ENCODE measurements around the gene RDX.
"Not testable (repeated sequence)": the region's sequence is repeated elsewhere in the genome, so short reads cannot be mapped to it uniquely, and the experiment has no call there.

RDX gene

DNA sequence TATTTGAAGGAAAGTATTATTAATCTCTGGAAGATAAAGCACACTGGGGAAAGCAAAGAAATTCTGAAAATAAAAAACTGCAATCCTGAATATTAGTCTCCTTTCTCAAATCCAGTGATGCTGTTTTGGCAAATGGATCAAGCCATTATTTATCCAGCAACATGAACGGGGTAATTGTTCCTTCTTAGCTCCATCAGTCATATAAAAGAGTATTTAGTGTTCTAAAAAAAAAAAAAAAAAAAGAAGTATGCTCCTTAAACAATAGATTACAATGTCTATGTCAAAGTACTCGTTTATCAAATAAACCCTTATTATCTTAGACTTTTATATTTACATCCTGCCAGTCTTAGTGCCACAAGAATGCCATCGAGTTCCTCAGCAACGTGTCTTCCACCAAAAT is 1.3 kb downstream of the RDX start:
- Histone ChIP-seq H3K9ac (ENCODE audit: low read depth, low read length) (no peak overlapping the region), H3K4me1 (ENCODE audit: insufficient read depth, low read length) (peaks cover 3% of the 10 kb centered on the region; the same call in 1 of the 2 replicates), H4K20me1 (ENCODE audit: insufficient read depth, low read length) (no peaks in the 10 kb centered on the region), H3K9me3 (ENCODE audit: insufficient read depth, low read length, severe bottlenecking) (no peaks in the 10 kb centered on the region), H3K79me2 (ENCODE audit: insufficient read depth, low read length) (no peaks in the 10 kb centered on the region), H3K27ac (ENCODE audit: low read length) (no peak overlapping the region), H3K4me2 (ENCODE audit: insufficient read depth, low read length) (no peak overlapping the region), H2AFZ (ENCODE audit: low read depth, low read length) (no peak overlapping the region), H3K4me3 (ENCODE audit: low read depth in 1 of 2, low read length in 2 of 2) (no peak overlapping the region), H3K27me3 (ENCODE audit: insufficient read depth, low read length, poor library complexity) (peaks cover 32% of the 10 kb centered on the region), H3K36me3 (ENCODE audit: insufficient read depth, low read length) (no peaks in the 10 kb centered on the region)
- ATAC-seq (ENCODE audit: insufficient read depth, low read depth) (no peak), DNase-seq (no peak)
- TF ChIP-seq EZH2 (IDR thresholded peaks at IDR 0.05; ENCODE audit: borderline replicate concordance, low read depth, low read length, severe bottlenecking) (no peak), CTCF (IDR thresholded peaks at IDR 0.05; ENCODE audit: borderline replicate concordance, extremely low read depth, low read length, poor library complexity, severe bottlenecking) (no peak)

- Histone ChIP-seq H2AFZ (ENCODE audit: low read depth, low read length) (no peak overlapping the region), H3K9me3 (ENCODE audit: insufficient read depth, low read length, severe bottlenecking) (no peaks in the 10 kb centered on the region), H3K27ac (ENCODE audit: low read length) (no peak overlapping the region), H4K20me1 (ENCODE audit: insufficient read depth, low read length) (no peaks in the 10 kb centered on the region), H3K36me3 (ENCODE audit: insufficient read depth, low read length) (no peaks in the 10 kb centered on the region), H3K4me1 (ENCODE audit: insufficient read depth, low read length) (peaks cover 3% of the 10 kb centered on the region; the same call in 1 of the 2 replicates), H3K4me3 (ENCODE audit: low read depth in 1 of 2, low read length in 2 of 2) (no peak overlapping the region), H3K27me3 (ENCODE audit: insufficient read depth, low read length, poor library complexity) (peaks cover 32% of the 10 kb centered on the region), H3K4me2 (ENCODE audit: insufficient read depth, low read length) (no peak overlapping the region), H3K79me2 (ENCODE audit: insufficient read depth, low read length) (no peaks in the 10 kb centered on the region), H3K9ac (ENCODE audit: low read depth, low read length) (no peak overlapping the region)
- TF ChIP-seq CTCF (IDR thresholded peaks at IDR 0.05; ENCODE audit: borderline replicate concordance, extremely low read depth, low read length, poor library complexity, severe bottlenecking) (no peak), EZH2 (IDR thresholded peaks at IDR 0.05; ENCODE audit: borderline replicate concordance, low read depth, low read length, severe bottlenecking) (no peak)
- no peak for DNase-seq
- no peak for ATAC-seq (ENCODE audit: insufficient read depth, low read depth)
Observed at GRCh38 chr11:110294509-110294908, 1.9 kb downstream of the RDX start.

- Histone ChIP-seq H3K4me1 (ENCODE audit: insufficient read depth, low read length) (peaks cover 3% of the 10 kb centered on the region; the same call in 1 of the 2 replicates), H3K9ac (ENCODE audit: low read depth, low read length) (no peak overlapping the region), H2AFZ (ENCODE audit: low read depth, low read length) (no peak overlapping the region), H3K36me3 (ENCODE audit: insufficient read depth, low read length) (no peaks in the 10 kb centered on the region), H3K27ac (ENCODE audit: low read length) (no peak overlapping the region), H3K79me2 (ENCODE audit: insufficient read depth, low read length) (no peaks in the 10 kb centered on the region), H3K4me2 (ENCODE audit: insufficient read depth, low read length) (no peak overlapping the region), H4K20me1 (ENCODE audit: insufficient read depth, low read length) (no peaks in the 10 kb centered on the region), H3K27me3 (ENCODE audit: insufficient read depth, low read length, poor library complexity) (peaks cover 32% of the 10 kb centered on the region), H3K4me3 (ENCODE audit: low read depth in 1 of 2, low read length in 2 of 2) (no peak overlapping the region), H3K9me3 (ENCODE audit: insufficient read depth, low read length, severe bottlenecking) (no peaks in the 10 kb centered on the region)
- TF ChIP-seq CTCF (IDR thresholded peaks at IDR 0.05; ENCODE audit: borderline replicate concordance, extremely low read depth, low read length, poor library complexity, severe bottlenecking) = no peak
- no peak for TF ChIP-seq EZH2 (IDR thresholded peaks at IDR 0.05; ENCODE audit: borderline replicate concordance, low read depth, low read length, severe bottlenecking)
- no peak for DNase-seq
- ATAC-seq (ENCODE audit: insufficient read depth, low read depth) = no peak
Observed at GRCh38 chr11:110293389-110293788, 3.0 kb downstream of the RDX start.

- H3K4me3 ChIP-seq (ENCODE audit: low read depth in 1 of 2, low read length in 2 of 2); H3K36me3 ChIP-seq (ENCODE audit: insufficient read depth, low read length); H3K79me2 ChIP-seq (ENCODE audit: insufficient read depth, low read length); H3K9me3 ChIP-seq (ENCODE audit: insufficient read depth, low read length, severe bottlenecking); H3K27ac ChIP-seq (ENCODE audit: low read length); H3K4me1 ChIP-seq (ENCODE audit: insufficient read depth, low read length); H3K9ac ChIP-seq (ENCODE audit: low read depth, low read length); ATAC-seq (ENCODE audit: insufficient read depth, low read depth); H3K4me2 ChIP-seq (ENCODE audit: insufficient read depth, low read length); H2AFZ ChIP-seq (ENCODE audit: low read depth, low read length); H4K20me1 ChIP-seq (ENCODE audit: insufficient read depth, low read length); DNase-seq: not testable (repeated sequence)
- peaks cover 29% of the 10 kb centered on the region for H3K27me3 ChIP-seq (ENCODE audit: insufficient read depth, low read length, poor library complexity)
Observed at GRCh38 chr11:110292146-110292545, 4.3 kb downstream of the RDX start.

Measured in DND-41 (cell line).